NT2/D1 (cell line): ENCODE measurements around the gene DDOST.

ENCODE experiments used
- DNase-seq: peaks from one replicate; pipeline ENCODE4 v3.0.0-alpha.2; 2011; ENCODE audit warnings: low read depth, low spot score
- H3K27me3 ChIP-seq: 2 replicates; pipeline ENCODE4 v1.6.0; 2011; ENCODE audit warnings: mild to moderate bottlenecking; ENCODE audit not compliant: insufficient read length, insufficient read depth
- H3K36me3 ChIP-seq: 2 replicates; pipeline ENCODE4 v1.6.1; 2011; ENCODE audit warnings: mild to moderate bottlenecking, low read length, mixed read lengths; ENCODE audit not compliant: insufficient read depth, insufficient read length
- H3K4me1 ChIP-seq: 2 replicates; pipeline ENCODE4 v1.5.1; 2011; ENCODE audit not compliant: insufficient read depth, insufficient read length
- H3K4me3 ChIP-seq: 2 replicates; pipeline ENCODE4 v1.5.1; 2011; ENCODE audit warnings: low read depth; ENCODE audit not compliant: insufficient read length
- H3K9ac ChIP-seq: 2 replicates; pipeline ENCODE4 v1.6.0; 2011; ENCODE audit warnings: low read depth; ENCODE audit not compliant: insufficient read length
- H3K9me3 ChIP-seq: 2 replicates; pipeline ENCODE4 v1.5.1; 2011; ENCODE audit warnings: mild to moderate bottlenecking, low read length; ENCODE audit not compliant: insufficient read depth
- SUZ12 ChIP-seq: IDR thresholded peaks from 2 replicates; pipeline ENCODE4 v1.6.1; 2011; ENCODE audit not compliant: insufficient read length, insufficient read depth; ENCODE audit errors: extremely low read depth
- YY1 ChIP-seq: IDR thresholded peaks from 2 replicates; pipeline ENCODE4 v1.6.1; 2011; ENCODE audit not compliant: insufficient read length, insufficient read depth
- ZNF274 ChIP-seq: IDR thresholded peaks from 2 replicates; pipeline ENCODE4 v1.6.1; 2011; ENCODE audit warnings: mild to moderate bottlenecking, low read depth, low read length

The DDOST gene

DNA sequence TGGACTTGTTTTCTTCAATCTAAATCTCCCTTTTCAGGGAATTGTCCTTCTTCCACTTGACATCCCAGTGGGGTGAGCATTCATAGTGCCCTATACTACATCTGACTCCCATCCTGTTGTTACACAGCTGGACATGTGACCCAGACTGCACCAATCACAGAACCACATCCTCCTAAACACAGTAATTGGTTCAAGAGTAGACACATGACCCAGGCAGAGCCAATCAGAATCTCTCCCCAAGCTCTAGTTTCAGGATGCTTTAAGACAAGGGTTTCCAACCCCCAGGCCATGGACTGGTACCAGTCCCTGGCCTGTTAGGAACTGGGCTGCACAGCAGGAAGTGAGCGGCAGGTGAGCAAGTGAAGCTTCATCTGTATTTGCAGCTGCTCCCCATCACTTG is 5.6 kb upstream of the DDOST start:
- no peaks in the 10 kb centered on the region for H3K9me3 ChIP-seq
- H3K36me3 ChIP-seq: peaks cover 19% of the 10 kb centered on the region
- H3K4me3 ChIP-seq: no peak overlapping the region
- no peak for DNase-seq
- H3K9ac ChIP-seq: no peak overlapping the region
- H3K4me1 ChIP-seq: no peaks in the 10 kb centered on the region
- no peaks in the 10 kb centered on the region for H3K27me3 ChIP-seq
- TF ChIP-seq ZNF274: no peak
- TF ChIP-seq YY1: no peak
- no peak for TF ChIP-seq SUZ12

DNA sequence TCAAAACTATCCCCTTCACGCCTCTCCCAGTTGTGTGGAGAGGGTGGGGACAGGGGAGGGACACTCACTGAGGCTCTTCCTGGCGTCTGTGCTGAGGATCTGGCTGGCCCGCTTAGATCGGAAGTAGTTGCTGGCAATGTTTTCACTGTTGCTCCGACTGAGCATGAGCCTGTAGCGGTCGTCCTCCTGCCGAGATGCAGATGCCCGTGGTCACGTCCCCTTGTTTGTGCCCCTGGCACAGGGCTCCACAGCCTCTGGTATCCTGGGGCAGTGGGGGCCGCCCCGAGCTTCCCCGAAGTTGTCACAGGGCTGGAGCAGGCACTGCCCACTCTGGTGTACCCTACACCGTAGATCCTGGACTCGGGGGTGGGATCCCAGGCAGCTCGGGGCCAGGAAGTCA is 5.0 kb upstream of the DDOST start:
- no peaks in the 10 kb centered on the region for H3K27me3 ChIP-seq
- H3K9ac ChIP-seq: no peak overlapping the region
- no peaks in the 10 kb centered on the region for H3K4me1 ChIP-seq
- H3K9me3 ChIP-seq: no peaks in the 10 kb centered on the region
- H3K4me3 ChIP-seq: no peak overlapping the region
- TF ChIP-seq ZNF274: no peak
- TF ChIP-seq SUZ12: no peak
- no peak for TF ChIP-seq YY1
- peaks cover 15% of the 10 kb centered on the region for H3K36me3 ChIP-seq
- DNase-seq: no peak

DNA sequence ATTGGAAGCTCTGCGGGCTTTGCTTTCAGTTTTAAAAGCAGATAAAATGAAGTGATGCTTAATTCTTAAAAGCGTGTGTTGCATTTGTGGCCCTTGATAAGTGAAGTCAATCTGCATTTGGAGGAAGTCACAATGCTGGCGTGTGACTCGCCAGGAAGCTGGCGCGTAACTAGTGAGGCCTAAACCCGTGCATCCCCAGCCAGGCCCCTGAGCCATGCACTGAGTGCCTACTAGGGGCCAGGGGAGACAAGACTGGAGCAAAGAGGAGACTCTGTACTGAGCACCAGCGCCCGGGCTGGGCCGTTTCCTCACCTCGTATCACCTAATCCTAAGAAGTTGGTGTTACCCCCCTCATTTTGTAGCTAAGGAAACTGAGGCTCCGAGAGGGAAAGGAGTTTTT is 4.6 kb upstream of the DDOST start:
- H3K36me3 ChIP-seq: peaks cover 11% of the 10 kb centered on the region
- DNase-seq: no peak
- no peaks in the 10 kb centered on the region for H3K4me1 ChIP-seq
- H3K9me3 ChIP-seq: no peaks in the 10 kb centered on the region
- H3K27me3 ChIP-seq: no peaks in the 10 kb centered on the region
- H3K4me3 ChIP-seq: no peak overlapping the region
- no peak for TF ChIP-seq SUZ12
- no peak for TF ChIP-seq YY1
- no peak for TF ChIP-seq ZNF274
- no peak overlapping the region for H3K9ac ChIP-seq

DNA sequence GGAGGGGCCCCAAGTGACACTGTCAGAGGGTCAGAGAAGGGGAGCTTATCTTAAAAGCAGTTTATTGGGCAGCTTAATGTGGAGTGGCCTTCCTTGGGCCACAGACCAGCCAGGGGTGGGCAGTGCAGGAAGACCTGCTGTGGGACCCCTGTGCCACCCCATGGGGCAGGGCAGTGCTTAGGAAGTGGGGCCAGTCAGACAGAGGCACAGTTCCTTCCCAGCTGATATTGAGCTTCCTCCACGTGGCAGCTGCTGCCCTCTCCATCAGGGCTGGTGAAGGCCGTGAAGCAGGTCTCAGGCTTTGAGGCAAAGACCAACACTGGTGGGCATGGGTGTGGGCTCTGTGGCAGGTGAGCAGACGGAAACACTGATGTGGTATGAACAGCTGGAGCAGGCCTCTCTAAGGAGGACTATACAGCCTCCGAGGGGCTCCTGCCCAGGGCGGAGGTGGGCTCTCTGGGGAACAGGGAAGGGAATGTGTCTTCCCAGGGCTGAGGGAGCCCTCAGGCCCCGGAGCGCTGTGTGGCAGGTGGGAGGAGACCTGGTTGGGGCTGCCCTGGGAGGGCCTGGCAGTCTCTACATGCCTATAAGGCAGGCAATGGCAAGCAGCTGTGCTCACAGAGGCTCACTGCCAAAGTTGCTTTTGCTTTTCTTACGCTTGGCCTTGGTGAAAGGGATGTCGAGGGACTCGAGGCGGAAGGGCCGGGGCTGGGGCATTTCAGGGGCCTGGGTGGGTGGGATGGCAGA is 3.0 kb upstream of the DDOST start:
- no peak for DNase-seq
- Histone ChIP-seq H3K9me3 (no peaks in the 10 kb centered on the region), H3K9ac (no peak overlapping the region), H3K4me3 (no peak overlapping the region), H3K36me3 (peaks cover 14% of the 10 kb centered on the region), H3K27me3 (no peaks in the 10 kb centered on the region), H3K4me1 (no peaks in the 10 kb centered on the region)
- TF ChIP-seq YY1 (no peak), SUZ12 (no peak), ZNF274 (no peak)

DNA sequence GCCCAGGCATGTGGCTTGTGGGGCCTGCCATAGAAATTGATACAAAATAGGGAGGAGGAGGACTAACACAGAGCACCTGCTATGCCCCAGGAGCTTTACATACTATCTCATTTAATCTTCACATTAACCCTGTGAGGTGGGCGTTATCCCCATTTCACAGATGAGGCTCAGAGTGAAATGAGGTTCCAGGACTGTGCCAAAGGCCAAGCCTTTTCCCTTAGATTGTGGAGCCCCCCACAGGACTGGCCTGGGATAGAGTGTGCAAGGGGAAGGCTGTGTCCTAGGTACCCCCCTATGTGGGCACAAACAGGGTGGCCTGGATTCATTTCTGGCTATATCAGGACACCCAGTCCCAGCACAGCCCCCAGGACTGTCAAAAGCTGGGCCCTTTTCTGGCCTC is 2.2 kb upstream of the DDOST start:
- Histone ChIP-seq H3K4me3 (no peak overlapping the region), H3K4me1 (no peaks in the 10 kb centered on the region), H3K9ac (no peak overlapping the region), H3K9me3 (no peaks in the 10 kb centered on the region), H3K27me3 (no peaks in the 10 kb centered on the region), H3K36me3 (peaks cover 18% of the 10 kb centered on the region)
- TF ChIP-seq YY1 (no peak), SUZ12 (no peak), ZNF274 (no peak)
- no peak for DNase-seq

DNA sequence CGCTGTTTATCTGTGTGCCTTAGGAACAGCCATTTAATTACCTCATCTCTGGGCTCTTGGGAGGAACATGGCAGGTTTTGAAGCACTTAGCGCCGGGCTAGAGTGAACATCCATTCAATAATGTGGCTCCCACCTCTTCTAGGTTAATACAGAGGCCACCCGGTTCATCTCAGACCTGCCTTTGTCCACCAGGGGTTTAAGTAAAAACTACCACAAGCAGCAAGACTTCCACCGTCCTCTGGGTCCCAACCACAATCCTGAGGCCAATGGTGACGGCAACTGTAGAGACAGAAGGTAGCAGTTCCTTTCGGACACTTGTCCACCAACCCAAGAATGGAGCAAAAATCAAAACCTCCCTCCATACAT is 924 bp upstream of the DDOST start:
- Histone ChIP-seq H3K9me3 (no peaks in the 10 kb centered on the region), H3K27me3 (no peaks in the 10 kb centered on the region), H3K36me3 (peaks cover 30% of the 10 kb centered on the region), H3K9ac (peak overlapping the region; percentile 92), H3K4me1 (no peaks in the 10 kb centered on the region), H3K4me3 (peak overlapping the region; percentile 86)
- no peak for DNase-seq
- TF ChIP-seq YY1 (no peak), SUZ12 (no peak), ZNF274 (no peak)

DNA sequence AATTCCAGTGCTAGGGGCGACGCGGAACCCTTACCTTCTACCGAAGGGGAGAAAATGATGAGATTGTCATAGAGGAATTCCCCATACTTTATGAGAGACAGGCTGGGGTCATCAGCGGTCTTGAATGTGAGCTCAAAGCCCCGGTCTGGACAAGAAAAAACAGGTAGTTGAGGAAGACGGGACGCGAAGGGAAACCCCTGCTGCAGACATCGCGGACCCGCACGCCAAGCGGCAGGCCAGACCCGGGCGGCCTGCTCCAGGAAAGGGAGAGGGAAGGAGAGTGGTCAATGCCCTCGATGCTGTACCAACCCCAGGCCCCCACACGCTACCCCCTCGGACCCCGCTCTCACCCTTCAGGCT is 342 bp downstream of the DDOST start:
- no peaks in the 10 kb centered on the region for H3K4me1 ChIP-seq
- no peaks in the 10 kb centered on the region for H3K9me3 ChIP-seq
- peak overlapping the region; percentile 88 for H3K4me3 ChIP-seq
- H3K9ac ChIP-seq: peak overlapping the region; percentile 88
- no peaks in the 10 kb centered on the region for H3K27me3 ChIP-seq
- H3K36me3 ChIP-seq: peaks cover 42% of the 10 kb centered on the region
- DNase-seq: no peak
- no peak for TF ChIP-seq ZNF274
- no peak for TF ChIP-seq SUZ12
- TF ChIP-seq YY1: no peak

DNA sequence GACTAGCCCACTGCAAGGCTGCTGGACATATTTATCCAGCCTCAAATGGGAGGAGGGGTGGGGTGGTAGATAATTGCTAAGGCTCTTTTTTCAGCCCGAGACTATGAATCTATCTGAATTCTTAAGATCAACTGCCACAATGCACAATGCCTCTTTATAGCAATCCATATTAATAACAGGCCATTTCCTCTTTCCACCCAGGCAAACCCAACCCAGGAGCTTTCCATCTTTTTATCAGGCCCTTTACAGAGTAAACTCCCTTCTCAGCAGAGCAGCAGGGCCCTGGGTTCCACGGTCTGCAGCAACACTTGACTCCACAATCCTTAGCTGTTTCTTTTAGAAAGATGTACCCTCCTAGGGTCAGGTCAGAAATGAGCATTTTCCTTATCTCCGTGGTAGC is 806 bp downstream of the DDOST start:
- Histone ChIP-seq H3K9me3 (no peaks in the 10 kb centered on the region), H3K27me3 (no peaks in the 10 kb centered on the region), H3K4me1 (no peaks in the 10 kb centered on the region), H3K9ac (peak overlapping the region; percentile 88), H3K4me3 (peak overlapping the region; percentile 88), H3K36me3 (peaks cover 47% of the 10 kb centered on the region)
- TF ChIP-seq SUZ12: no peak
- no peak for DNase-seq
